Measurements from ENCODE around the gene FSTL4.

- no peak for TF ChIP-seq CTCF (IDR thresholded peaks at IDR 0.05; ENCODE audit: low read length)
- no peak for TF ChIP-seq EZH2 (optimal IDR thresholded peaks at IDR 0.05; ENCODE audit: low read depth, low read length)
Measured at GRCh38 chr5:133337795-133338445, 274.4 kb downstream of the FSTL4 start.
